CD4-positive, alpha-beta T cell (primary cell): ENCODE data around the gene CTDSP1. TPM values are rescaled to one million over a fixed set of nuclear protein-coding genes. Genes with fewer than 3 reads are reported as not detected.

Experiments used
- ATAC-seq: fragments of 200-7000 bp; cut with Tn5 transposase; one replicate; pipeline ENCODE4 v1.10.0; 2022; ENCODE audit warnings: mild to moderate bottlenecking; ENCODE audit not compliant: poor library complexity
- CTCF ChIA-PET: fragments of 350-600 bp; sonication (Branson Sonifier 250); formaldehyde crosslinking; loops from one replicate; lab custom pipeline; 2021; ENCODE audit warnings: antibody characterized with exemption, inconsistent platforms; lab: Charles Lee
- POLR2A ChIA-PET: fragments of 350-600 bp; sonication (Branson Sonifier 250); formaldehyde crosslinking; loops from one replicate; lab custom pipeline; 2021; ENCODE audit warnings: antibody characterized with exemption, inconsistent platforms; lab: Charles Lee
- DNase-seq, 14 experiments: peaks; one replicate each; pipeline ENCODE4 v3.0.0-alpha.2; 2013 to 2020; ENCODE audit warnings: mixed read lengths in 2 of 14
- H3K27ac ChIP-seq, 2 donors: one replicate each; pipeline versions ENCODE4 v1.5.1 to v1.7.0; 2013; ENCODE audit warnings: low read length in 2 of 2, low read depth in 1 of 2, mild to moderate bottlenecking in 1 of 2
- H3K27me3 ChIP-seq, 2 experiments: 1 replicate in 1 of 2; 2 replicates in 1 of 2; pipeline versions ENCODE4 v1.6.1 to v1.7.0; 2013; ENCODE audit warnings: low read length in 2 of 2, control low read depth in 1 of 2, mild to moderate bottlenecking in 1 of 2, moderate library complexity in 1 of 2; ENCODE audit not compliant: insufficient read depth in 2 of 2, control insufficient read depth in 1 of 2
- H3K36me3 ChIP-seq: one replicate; pipeline ENCODE4 v1.6.1; 2013; ENCODE audit warnings: low read length, control low read depth; ENCODE audit not compliant: insufficient read depth
- H3K4me1 ChIP-seq: one replicate; pipeline ENCODE4 v1.6.1; 2013; ENCODE audit warnings: low read length, control low read depth; ENCODE audit not compliant: insufficient read depth
- H3K4me3 ChIP-seq: one replicate; pipeline ENCODE4 v1.5.1; 2013; ENCODE audit warnings: mild to moderate bottlenecking, low read length, moderate library complexity
- H3K9me3 ChIP-seq, 2 experiments: 1 replicate in 1 of 2; 2 replicates in 1 of 2; pipeline versions ENCODE4 v1.6.1 to v1.7.0; 2013; ENCODE audit warnings: low read length in 2 of 2, mild to moderate bottlenecking in 2 of 2, control low read depth in 1 of 2, moderate library complexity in 1 of 2; ENCODE audit not compliant: control insufficient read depth in 1 of 2, insufficient read depth in 1 of 2
- H3K27ac Mint-ChIP-seq: one replicate; pipeline ENCODE4 v1.8.0; 2020; ENCODE audit warnings: mixed read lengths
- H3K27me3 Mint-ChIP-seq: one replicate; pipeline ENCODE4 v1.8.0; 2021; ENCODE audit warnings: mixed read lengths
- H3K36me3 Mint-ChIP-seq: one replicate; pipeline ENCODE4 v1.8.0; 2021; ENCODE audit warnings: low read depth, mixed read lengths
- H3K4me1 Mint-ChIP-seq: one replicate; pipeline ENCODE4 v1.8.0; 2021; ENCODE audit warnings: low read depth, mixed read lengths
- H3K4me3 Mint-ChIP-seq: one replicate; pipeline ENCODE4 v1.8.0; 2020; ENCODE audit warnings: mild to moderate bottlenecking, mixed read lengths
- H3K9me3 Mint-ChIP-seq: one replicate; pipeline ENCODE4 v1.8.0; 2020; ENCODE audit warnings: mixed read lengths
- intact Hi-C, 2 experiments: fragments of 100-400 bp; cut with DNase I in 1 of 2; cut with micrococcal nuclease in 1 of 2; formaldehyde crosslinking; loops; one replicate each; pipeline versions ENCODE4 v1.15.1 to v1.9.0; 2023 to 2025; cut with DNase I, micrococcal nuclease
- total RNA-seq, 174 experiments: library from RNA in 2 of 174; stranded (reverse) in 2 of 174; gene quantifications; one replicate each; pipeline ENCODE4 v1.2.3 and lab custom pipeline; 2021 to 2026
- TF ChIP-seq, protein P1 (sequence below): fragments of 200-600 bp; IDR thresholded peaks from one replicate; pipeline ENCODE4 v1.8.0; 2022; ENCODE audit warnings: antibody characterized with exemption, mild to moderate bottlenecking

Gene CTDSP1
- total RNA-seq, 2 experiments from 2014 or later, result 70.5 to 76.8 TPM

DNA sequence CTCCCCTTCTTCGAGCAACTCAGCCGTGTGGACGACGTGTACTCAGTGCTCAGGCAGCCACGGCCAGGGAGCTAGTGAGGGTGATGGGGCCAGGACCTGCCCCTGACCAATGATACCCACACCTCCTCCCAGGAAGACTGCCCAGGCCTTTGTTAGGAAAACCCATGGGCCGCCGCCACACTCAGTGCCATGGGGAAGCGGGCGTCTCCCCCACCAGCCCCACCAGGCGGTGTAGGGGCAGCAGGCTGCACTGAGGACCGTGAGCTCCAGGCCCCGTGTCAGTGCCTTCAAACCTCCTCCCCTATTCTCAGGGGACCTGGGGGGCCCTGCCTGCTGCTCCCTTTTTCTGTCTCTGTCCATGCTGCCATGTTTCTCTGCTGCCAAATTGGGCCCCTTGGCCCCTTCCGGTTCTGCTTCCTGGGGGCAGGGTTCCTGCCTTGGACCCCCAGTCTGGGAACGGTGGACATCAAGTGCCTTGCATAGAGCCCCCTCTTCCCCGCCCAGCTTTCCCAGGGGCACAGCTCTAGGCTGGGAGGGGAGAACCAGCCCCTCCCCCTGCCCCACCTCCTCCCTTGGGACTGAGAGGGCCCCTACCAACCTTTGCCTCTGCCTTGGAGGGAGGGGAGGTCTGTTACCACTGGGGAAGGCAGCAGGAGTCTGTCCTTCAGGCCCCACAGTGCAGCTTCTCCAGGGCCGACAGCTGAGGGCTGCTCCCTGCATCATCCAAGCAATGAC lies 4.8 kb downstream of the CTDSP1 start:
- Histone ChIP-seq H3K9me3 (no peaks in the 10 kb centered on the region), H3K4me1 (peaks cover 74% of the 10 kb centered on the region), H3K36me3 (peaks cover 39% of the 10 kb centered on the region), H3K27me3 (no peaks in the 10 kb centered on the region), H3K27ac (peak overlapping the region in 1 of 2 donors; percentile 78), H3K4me3 (no peak overlapping the region)
- peak overlapping the region; percentile 88 for H3K27ac Mint-ChIP-seq
- no peaks in the 10 kb centered on the region for H3K9me3 Mint-ChIP-seq
- ATAC-seq (no peak), DNase-seq (peak in 2 of 14 experiments; percentile 8 to 35)
- ChIA-PET CTCF (interaction anchor here (1.0 kb wide), 2 partner anchors 8 kb away, joined by 3 read pairs; no protein-coding TSS in a partner anchor), POLR2A (interaction anchor here (0.7 to 5.0 kb wide), 6 partner anchors 9 to 134 kb away, joined by 3 to 74 read pairs (median 6); partner anchors contain the start of genes AAMP and PNKD)
- TF ChIP-seq, protein P1, sequence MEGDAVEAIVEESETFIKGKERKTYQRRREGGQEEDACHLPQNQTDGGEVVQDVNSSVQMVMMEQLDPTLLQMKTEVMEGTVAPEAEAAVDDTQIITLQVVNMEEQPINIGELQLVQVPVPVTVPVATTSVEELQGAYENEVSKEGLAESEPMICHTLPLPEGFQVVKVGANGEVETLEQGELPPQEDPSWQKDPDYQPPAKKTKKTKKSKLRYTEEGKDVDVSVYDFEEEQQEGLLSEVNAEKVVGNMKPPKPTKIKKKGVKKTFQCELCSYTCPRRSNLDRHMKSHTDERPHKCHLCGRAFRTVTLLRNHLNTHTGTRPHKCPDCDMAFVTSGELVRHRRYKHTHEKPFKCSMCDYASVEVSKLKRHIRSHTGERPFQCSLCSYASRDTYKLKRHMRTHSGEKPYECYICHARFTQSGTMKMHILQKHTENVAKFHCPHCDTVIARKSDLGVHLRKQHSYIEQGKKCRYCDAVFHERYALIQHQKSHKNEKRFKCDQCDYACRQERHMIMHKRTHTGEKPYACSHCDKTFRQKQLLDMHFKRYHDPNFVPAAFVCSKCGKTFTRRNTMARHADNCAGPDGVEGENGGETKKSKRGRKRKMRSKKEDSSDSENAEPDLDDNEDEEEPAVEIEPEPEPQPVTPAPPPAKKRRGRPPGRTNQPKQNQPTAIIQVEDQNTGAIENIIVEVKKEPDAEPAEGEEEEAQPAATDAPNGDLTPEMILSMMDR, result no peak
- H3K36me3 Mint-ChIP-seq, result peaks cover 61% of the 10 kb centered on the region
- peak overlapping the region; percentile 71 for H3K4me3 Mint-ChIP-seq
- H3K4me1 Mint-ChIP-seq, result peaks cover 60% of the 10 kb centered on the region
- intact Hi-C loops, result loop anchor here in 1 of 2 experiments (5.0 to 10.0 kb wide), 2 partner anchors 113 to 770 kb away; partner anchors contain the start of genes CNPPD1, RETREG2 and SLC23A3
- H3K27me3 Mint-ChIP-seq, result no peaks in the 10 kb centered on the region

DNA sequence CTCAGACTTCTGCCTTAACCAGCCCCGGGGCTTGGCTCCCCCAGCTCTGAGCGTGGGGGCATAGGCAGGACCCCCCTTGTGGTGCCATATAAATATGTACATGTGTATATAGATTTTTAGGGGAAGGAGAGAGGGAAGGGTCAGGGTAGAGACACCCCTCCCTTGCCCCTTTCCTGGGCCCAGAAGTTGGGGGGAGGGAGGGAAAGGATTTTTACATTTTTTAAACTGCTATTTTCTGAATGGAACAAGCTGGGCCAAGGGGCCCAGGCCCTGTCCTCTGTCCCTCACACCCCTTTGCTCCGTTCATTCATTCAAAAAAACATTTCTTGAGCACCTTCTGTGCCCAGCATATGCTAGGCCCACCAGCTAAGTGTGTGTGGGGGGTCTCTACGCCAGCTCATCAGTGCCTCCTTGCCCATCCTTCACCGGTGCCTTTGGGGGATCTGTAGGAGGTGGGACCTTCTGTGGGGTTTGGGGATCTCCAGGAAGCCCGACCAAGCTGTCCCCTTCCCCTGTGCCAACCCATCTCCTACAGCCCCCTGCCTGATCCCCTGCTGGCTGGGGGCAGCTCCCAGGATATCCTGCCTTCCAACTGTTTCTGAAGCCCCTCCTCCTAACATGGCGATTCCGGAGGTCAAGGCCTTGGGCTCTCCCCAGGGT lies 5.5 kb downstream of the CTDSP1 start:
- DNase-seq, result no peak
- CTCF ChIA-PET, result interaction anchor here (1.0 kb wide), 2 partner anchors 9 kb away, joined by 3 to 4 read pairs; no protein-coding TSS in a partner anchor

More for the DNA sequence above, 5.5 kb downstream of the CTDSP1 start:
- peaks cover 74% of the 10 kb centered on the region for H3K4me1 ChIP-seq
- H3K9me3 ChIP-seq, result no peaks in the 10 kb centered on the region
- H3K27me3 ChIP-seq, result no peaks in the 10 kb centered on the region
- POLR2A ChIA-PET, result interaction anchor here (0.7 to 5.0 kb wide), 7 partner anchors 9 to 135 kb away, joined by 3 to 74 read pairs (median 5); partner anchors contain the start of genes AAMP and PNKD
- peak overlapping the region; percentile 49 for H3K4me3 ChIP-seq
- H3K27ac ChIP-seq, result peak overlapping the region; percentile 61 to 78
- intact Hi-C loops, result loop anchor here in 1 of 2 experiments (5.0 to 10.0 kb wide), 2 partner anchors 112 to 770 kb away; partner anchors contain the start of genes CNPPD1, RETREG2 and SLC23A3
- Mint-ChIP-seq H3K9me3 (no peaks in the 10 kb centered on the region), H3K36me3 (peaks cover 58% of the 10 kb centered on the region), H3K27me3 (no peaks in the 10 kb centered on the region), H3K4me3 (peak overlapping the region; percentile 89), H3K4me1 (peaks cover 60% of the 10 kb centered on the region), H3K27ac (peak overlapping the region; percentile 88)
- TF ChIP-seq, protein P1, result no peak
- no peak for ATAC-seq
- H3K36me3 ChIP-seq, result peaks cover 39% of the 10 kb centered on the region
